ENCODE data around the gene NR5A2.
"Not testable (repeated sequence)": the region's sequence is repeated elsewhere in the genome, so short reads cannot be mapped to it uniquely, and the experiment has no call there.

The NR5A2 gene

GRCh38 chr1:200162258-200162657 is 134.7 kb downstream of the NR5A2 start:
- no peak for DNase-seq (ENCODE audit: low read depth in 4 of 4, low spot score in 1 of 4)

- no peak for DNase-seq (ENCODE audit: low read depth in 4 of 4, low spot score in 1 of 4)
Observed at GRCh38 chr1:200162877-200163276, 135.4 kb downstream of the NR5A2 start.

GRCh38 chr1:200163911-200164310 is 136.4 kb downstream of the NR5A2 start:
- DNase-seq (ENCODE audit: low read depth in 4 of 4, low spot score in 1 of 4): no peak

GRCh38 chr1:200165493-200166220 is 138.1 kb downstream of the NR5A2 start:
- DNase-seq (ENCODE audit: low read depth in 4 of 4, low spot score in 1 of 4): no peak

GRCh38 chr1:200166411-200166810 is 138.9 kb downstream of the NR5A2 start:
- no peak for DNase-seq (ENCODE audit: low read depth in 4 of 4, low spot score in 1 of 4)

GRCh38 chr1:200168926-200169325 is 141.4 kb downstream of the NR5A2 start:
- no peak for DNase-seq (ENCODE audit: low read depth in 4 of 4, low spot score in 1 of 4)

- DNase-seq (ENCODE audit: low read depth in 4 of 4, low spot score in 1 of 4): no peak
Observed at GRCh38 chr1:200172311-200172710, 144.8 kb downstream of the NR5A2 start.

- no peak for DNase-seq (ENCODE audit: low read depth in 4 of 4, low spot score in 1 of 4)
Observed at GRCh38 chr1:200173097-200173618, 145.6 kb downstream of the NR5A2 start.

- DNase-seq (ENCODE audit: low read depth in 4 of 4, low spot score in 1 of 4): no peak
Observed at GRCh38 chr1:200174525-200175295, 147.2 kb downstream of the NR5A2 start.

- DNase-seq (ENCODE audit: low read depth in 4 of 4, low spot score in 1 of 4): no peak
Observed at GRCh38 chr1:200176181-200176580, 148.7 kb downstream of the NR5A2 start.

GRCh38 chr1:200176798-200177197 is 149.3 kb downstream of the NR5A2 start:
- DNase-seq (ENCODE audit: low read depth in 4 of 4, low spot score in 1 of 4): no peak

- DNase-seq (ENCODE audit: low read depth in 4 of 4, low spot score in 1 of 4): no peak
Observed at GRCh38 chr1:200178340-200178739, 150.8 kb downstream of the NR5A2 start.

- no peak for DNase-seq (ENCODE audit: low read depth in 4 of 4, low spot score in 1 of 4)
Observed at GRCh38 chr1:200179126-200179780, 151.7 kb downstream of the NR5A2 start.

GRCh38 chr1:200179781-200180160 is 152.3 kb downstream of the NR5A2 start:
- DNase-seq (ENCODE audit: low read depth in 4 of 4, low spot score in 1 of 4): no peak

- no peak for DNase-seq (ENCODE audit: low read depth in 4 of 4, low spot score in 1 of 4)
Observed at GRCh38 chr1:200180821-200181220, 153.3 kb downstream of the NR5A2 start.

GRCh38 chr1:200181861-200182260 is 154.4 kb downstream of the NR5A2 start:
- DNase-seq (ENCODE audit: low read depth in 4 of 4, low spot score in 1 of 4): no peak

- no peak for DNase-seq (ENCODE audit: low read depth in 4 of 4, low spot score in 1 of 4)
Observed at GRCh38 chr1:200182701-200183100, 155.2 kb downstream of the NR5A2 start.

- DNase-seq (ENCODE audit: low read depth in 4 of 4, low spot score in 1 of 4): no peak
Observed at GRCh38 chr1:200183637-200184036, 156.1 kb downstream of the NR5A2 start.

- DNase-seq (ENCODE audit: low read depth in 4 of 4, low spot score in 1 of 4): no peak
Observed at GRCh38 chr1:200184196-200184595, 156.7 kb downstream of the NR5A2 start.

GRCh38 chr1:200185191-200185590 is 157.7 kb downstream of the NR5A2 start:
- DNase-seq (ENCODE audit: low read depth in 4 of 4, low spot score in 1 of 4): not testable (repeated sequence)

- DNase-seq (ENCODE audit: low read depth in 4 of 4, low spot score in 1 of 4): not testable (repeated sequence)
Observed at GRCh38 chr1:200187332-200187731, 159.8 kb downstream of the NR5A2 start.

GRCh38 chr1:200191993-200192392 is 164.5 kb downstream of the NR5A2 start:
- no peak for DNase-seq (ENCODE audit: low read depth in 4 of 4, low spot score in 1 of 4)
